NCI-H2107 treated with DMSO at 0.1 percent for 48 hours (cell line): ENCODE measurements around the gene RSL24D1.

Source experiments
- DNase-seq: peaks from one replicate; lab custom pipeline; 2025; ENCODE audit not compliant: unreplicated experiment; lab: John Stamatoyannopoulos, UW

Gene RSL24D1

GRCh38 chr15:55196458-55197361, at the start of gene RSL24D1:
RSL24D1 (minus strand) TSS chr15:55196941; CDS start chr15:55196890, 51 bp downstream.
- peak; percentile 80 for DNase-seq

GRCh38 chr15:55245059-55245458, 48.3 kb upstream of the RSL24D1 start:
- DNase-seq, result no peak

- DNase-seq, result no peak
Observed at GRCh38 chr15:55241891-55242290, 45.1 kb upstream of the RSL24D1 start.

GRCh38 chr15:55241186-55241585, 44.4 kb upstream of the RSL24D1 start:
- DNase-seq, result no peak

DNA sequence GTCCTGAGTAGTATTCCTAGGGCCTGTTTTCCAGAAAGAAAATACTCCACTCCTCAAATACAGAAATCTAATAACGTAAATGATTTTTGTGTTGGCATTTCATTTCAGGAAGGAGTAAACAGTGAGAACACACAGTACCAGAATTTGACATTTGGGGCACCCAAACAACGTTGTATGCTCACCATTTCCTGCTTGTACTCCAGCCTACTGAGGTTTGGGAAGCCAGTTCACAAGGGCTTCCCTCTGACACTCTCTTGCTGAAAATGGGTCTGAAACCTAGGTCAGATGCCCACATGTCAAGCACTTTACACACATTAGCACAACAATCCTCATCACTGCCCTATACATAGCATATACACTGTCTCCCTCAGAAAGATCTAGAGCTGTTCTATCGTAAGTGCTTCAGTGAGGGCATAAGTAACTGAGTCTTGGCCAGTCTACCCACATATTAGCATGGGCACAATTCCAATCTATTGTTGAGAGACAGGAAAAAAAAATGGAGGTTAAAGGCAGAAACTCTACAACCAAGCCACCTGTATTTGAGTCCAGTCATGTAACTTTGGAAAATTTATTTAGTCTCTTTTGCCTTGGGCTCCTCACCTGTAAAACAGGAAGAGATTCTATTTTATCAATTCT, 43.5 kb upstream of the RSL24D1 start:
- no peak for DNase-seq

DNA sequence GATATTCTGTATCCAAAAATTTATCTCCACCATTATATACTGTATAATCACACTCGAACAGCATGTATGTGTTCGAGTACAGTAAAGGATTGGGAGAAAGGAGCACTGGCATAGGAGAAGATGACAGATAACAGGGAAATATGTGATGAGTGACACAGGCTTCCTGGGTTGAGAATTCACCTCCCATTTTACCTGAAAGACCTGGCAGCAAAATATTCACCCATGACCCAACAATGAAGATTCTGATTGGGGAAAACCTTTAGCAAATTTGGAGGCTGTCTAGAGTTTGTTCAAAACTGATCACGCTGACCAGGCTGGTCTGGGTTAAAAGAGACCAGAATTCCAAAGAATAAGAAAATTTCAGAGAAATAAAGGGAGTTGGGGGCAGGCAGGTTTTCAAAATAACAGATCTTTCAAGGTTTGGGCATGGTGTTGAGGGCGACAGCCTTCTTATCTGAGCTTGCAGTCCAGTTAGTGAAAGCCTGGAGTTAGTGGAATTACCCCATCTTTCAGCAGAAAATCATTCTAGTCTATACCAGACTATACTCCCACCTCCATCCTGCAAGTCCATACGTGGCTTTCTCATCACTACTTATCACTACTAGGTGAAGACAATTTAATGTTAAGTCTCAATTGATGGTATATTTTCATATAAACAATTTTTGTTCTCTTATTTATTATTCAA, 42.8 kb upstream of the RSL24D1 start:
- no peak for DNase-seq

DNA sequence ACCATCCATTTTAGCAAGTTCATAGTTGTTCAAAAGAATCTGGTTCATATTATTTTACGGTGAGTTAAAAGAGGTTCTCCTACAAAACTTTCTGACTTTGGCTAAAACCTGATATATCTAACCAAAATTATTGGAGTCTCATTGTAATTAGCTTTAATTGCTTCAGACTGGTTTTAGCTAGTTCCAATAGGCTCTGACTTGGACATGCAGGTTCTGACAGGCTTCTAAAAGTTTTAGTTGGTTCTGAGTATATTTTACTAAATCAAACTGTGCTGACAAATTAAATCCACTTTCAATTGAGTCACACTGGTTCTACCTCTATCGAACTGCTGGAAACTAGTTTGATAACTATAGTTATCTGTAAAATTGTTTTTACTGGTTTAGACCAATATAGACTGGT, 42.1 kb upstream of the RSL24D1 start:
- no peak for DNase-seq

GRCh38 chr15:55237219-55238130, 40.7 kb upstream of the RSL24D1 start:
- DNase-seq, result no peak

GRCh38 chr15:55235546-55236036, 38.9 kb upstream of the RSL24D1 start:
- DNase-seq, result no peak

DNA sequence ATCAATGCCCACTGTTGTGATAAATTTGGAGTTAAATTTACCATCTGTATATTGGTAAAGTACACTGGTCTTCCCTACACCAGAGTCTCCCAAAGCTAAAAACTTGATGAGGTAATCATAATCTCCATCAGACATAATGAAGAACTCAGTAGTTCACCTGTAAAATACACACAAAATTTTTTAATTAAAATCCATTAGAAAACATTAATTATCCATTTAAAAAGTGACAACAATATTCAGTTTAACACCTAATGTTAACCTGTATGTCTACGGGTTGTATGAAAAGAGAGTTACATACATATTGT, 38.0 kb upstream of the RSL24D1 start:
- no peak for DNase-seq

- no peak for DNase-seq
Observed at GRCh38 chr15:55234104-55234799, 37.5 kb upstream of the RSL24D1 start.

- DNase-seq, result no peak
Observed at GRCh38 chr15:55231455-55231854, 34.7 kb upstream of the RSL24D1 start.

- DNase-seq, result no peak
Observed at GRCh38 chr15:55230953-55231352, 34.2 kb upstream of the RSL24D1 start.

DNA sequence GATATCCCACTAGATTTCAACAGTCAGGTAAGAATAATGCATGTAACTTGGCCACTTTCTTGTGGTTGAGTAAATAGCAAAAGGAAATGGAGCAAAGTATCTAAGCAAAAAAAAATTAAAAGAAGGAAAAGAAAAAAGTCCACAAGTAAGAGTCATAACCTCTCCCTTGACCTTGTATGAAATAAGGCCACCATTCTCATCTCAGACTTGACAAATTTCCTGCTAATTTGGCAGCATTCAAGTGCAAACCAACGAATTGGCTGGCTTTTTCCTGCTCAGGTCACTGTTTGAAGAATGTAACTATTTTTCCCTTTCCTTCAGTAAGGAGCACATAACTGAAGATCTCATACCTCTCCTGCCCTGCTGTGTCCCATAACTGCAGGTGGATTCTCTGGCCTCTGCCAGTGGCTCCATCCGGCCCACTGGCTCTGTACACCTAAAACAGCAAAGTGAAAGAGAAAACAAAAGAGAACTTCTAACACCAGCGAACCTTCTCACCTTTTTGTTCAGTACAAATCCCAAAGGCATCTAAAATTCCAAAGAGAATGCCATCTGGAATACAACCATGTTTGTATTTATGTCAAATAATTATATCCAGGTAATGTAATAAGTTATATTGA, 33.4 kb upstream of the RSL24D1 start:
- no peak for DNase-seq

DNA sequence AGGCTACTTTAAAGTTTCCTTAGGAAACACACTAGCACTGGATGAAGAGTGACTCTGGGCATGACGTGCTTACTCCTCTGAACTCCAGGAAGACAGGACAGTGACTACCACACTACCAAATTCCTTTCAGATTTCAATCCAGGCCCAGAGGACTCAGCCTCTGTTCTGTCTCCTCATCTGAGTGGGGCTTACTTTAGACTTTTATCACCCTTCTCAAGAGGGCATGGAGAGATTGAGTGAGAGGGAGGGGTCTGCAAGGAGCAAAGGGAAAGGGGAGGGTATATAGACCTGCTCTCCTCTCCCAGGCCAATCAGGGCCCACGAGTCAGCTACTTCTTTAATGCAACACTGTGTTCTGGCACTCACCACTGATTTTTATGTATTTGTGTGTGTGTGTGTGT, 29.4 kb upstream of the RSL24D1 start:
- no peak for DNase-seq

DNA sequence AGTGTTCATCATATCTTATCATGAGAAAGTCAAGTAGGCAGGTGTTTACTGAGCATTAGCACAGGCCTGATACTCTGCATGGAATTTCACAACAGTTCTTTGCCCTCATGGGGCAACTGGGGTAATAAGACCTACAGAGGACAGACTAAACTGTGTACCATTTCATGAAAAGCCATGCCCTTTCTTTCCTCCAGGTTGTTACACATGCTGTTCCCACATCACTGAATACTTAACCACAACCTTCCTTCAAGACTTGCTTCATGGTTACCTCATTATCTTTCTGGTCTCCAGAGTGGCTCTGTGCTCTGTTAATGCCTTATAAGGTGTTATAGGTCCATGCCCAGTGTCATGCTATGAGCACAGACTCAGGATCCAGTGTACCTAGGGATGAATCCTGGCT, 28.2 kb upstream of the RSL24D1 start:
- DNase-seq, result no peak

- no peak for DNase-seq
Observed at GRCh38 chr15:55222588-55222987, 25.8 kb upstream of the RSL24D1 start.

DNA sequence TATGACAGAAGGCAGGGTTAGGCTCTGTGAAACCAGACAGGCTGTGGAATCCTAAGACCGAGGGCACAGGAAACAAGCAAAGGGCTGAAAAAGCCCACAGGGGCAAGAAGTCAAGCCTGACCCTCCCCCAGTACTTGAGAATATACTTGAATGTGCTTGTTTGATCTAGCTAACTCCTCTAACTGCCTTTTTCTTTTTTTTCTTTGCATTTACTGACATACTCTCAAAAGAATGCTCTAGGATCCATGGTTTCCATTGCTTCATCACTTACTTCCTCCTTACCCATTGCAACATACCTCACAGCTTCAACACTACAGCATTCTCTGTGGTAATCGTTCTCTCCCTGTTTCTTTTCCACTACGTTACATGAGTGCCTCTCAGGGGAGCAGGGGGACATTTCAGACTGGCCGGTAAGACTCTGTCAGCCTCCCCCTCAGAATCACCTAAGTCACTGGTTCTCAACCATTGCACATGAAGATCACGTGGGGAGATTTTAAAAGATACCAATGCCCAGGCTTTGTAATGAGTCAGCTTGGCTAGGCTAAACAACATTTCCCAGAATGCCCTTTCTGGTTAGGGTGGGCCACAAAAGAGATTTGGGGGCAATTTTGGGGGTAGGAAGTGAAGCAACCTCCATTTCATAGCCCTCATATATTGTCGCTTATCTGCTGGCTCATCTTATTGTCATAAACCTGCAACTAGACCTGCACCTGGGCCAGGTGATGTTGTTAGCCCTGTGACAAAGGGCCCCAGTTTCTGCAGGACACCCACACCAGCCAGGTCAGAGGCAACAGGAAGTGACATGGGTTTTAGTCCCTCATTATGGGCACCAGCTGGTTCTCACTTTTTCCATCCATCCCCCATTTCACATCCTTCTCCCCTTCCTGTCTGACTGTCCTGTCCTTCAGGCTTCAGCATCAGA, 24.6 kb upstream of the RSL24D1 start:
- DNase-seq, result no peak

DNA sequence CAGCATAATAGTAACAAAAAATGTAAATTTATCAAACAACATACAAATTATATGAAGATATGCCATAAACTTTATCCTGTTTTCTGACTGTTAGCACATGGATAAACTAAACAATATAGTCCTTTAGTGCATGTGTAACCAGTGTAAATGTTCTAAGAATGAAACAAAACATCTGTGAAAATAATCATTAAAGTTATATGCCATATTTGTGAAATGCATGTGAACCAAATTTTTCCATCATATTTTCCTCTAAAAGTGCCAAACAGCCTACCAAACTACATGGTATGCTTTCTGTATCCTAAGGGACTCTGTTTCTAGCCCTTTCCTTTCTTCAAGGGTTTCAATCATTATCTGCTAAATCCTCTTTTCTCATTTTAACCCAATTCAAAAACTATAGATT, 23.9 kb upstream of the RSL24D1 start:
- no peak for DNase-seq
